Trophoblast cell (in vitro differentiated cells and primary cell): ENCODE data around the gene TPCN1.

ENCODE experiments used
- DNase-seq, 2 donors: peaks; one replicate each; pipeline ENCODE4 v3.0.0-alpha.2; 2016
- H2AFZ ChIP-seq: 2 replicates; pipeline ENCODE4 v1.6.1; 2013; ENCODE audit warnings: low read length, moderate library complexity, mild to moderate bottlenecking; ENCODE audit not compliant: insufficient read depth, poor library complexity
- H2AK5ac ChIP-seq: 2 replicates; pipeline ENCODE4 v1.6.1; 2013; ENCODE audit warnings: mild to moderate bottlenecking, low read length
- H2BK120ac ChIP-seq: 2 replicates; pipeline ENCODE4 v1.6.1; 2013; ENCODE audit warnings: low read length, mild to moderate bottlenecking, moderate library complexity; ENCODE audit not compliant: insufficient read depth, poor library complexity
- H2BK12ac ChIP-seq: 2 replicates; pipeline ENCODE4 v1.6.1; 2013; ENCODE audit warnings: mild to moderate bottlenecking, low read length, moderate library complexity
- H2BK5ac ChIP-seq: 2 replicates; pipeline ENCODE4 v1.6.1; 2013; ENCODE audit warnings: low read length, low read depth, moderate library complexity, mild to moderate bottlenecking; ENCODE audit not compliant: poor library complexity
- H3K14ac ChIP-seq: 2 replicates; pipeline ENCODE4 v1.6.1; 2013; ENCODE audit warnings: mild to moderate bottlenecking, low read length
- H3K18ac ChIP-seq: 2 replicates; pipeline ENCODE4 v1.6.1; 2013; ENCODE audit warnings: mild to moderate bottlenecking, low read length
- H3K23ac ChIP-seq: 2 replicates; pipeline ENCODE4 v1.6.1; 2013; ENCODE audit warnings: low read length
- H3K27ac ChIP-seq: 2 replicates; pipeline ENCODE4 v1.5.1; 2013; ENCODE audit warnings: low read depth, mild to moderate bottlenecking, inconsistent platforms, low read length, moderate library complexity
- H3K27me3 ChIP-seq: 2 replicates; pipeline ENCODE4 v1.6.1; 2013; ENCODE audit warnings: inconsistent platforms, mild to moderate bottlenecking, low read length, moderate library complexity; ENCODE audit not compliant: insufficient read depth
- H3K36me3 ChIP-seq, 2 experiments: 1 replicate in 1 of 2; 2 replicates in 1 of 2; pipeline ENCODE4 v1.6.1; 2013; ENCODE audit warnings: low read length in 2 of 2, mild to moderate bottlenecking in 2 of 2, moderate library complexity in 1 of 2; ENCODE audit not compliant: insufficient read depth in 2 of 2, control insufficient read depth in 1 of 2
- H3K4ac ChIP-seq: 2 replicates; pipeline ENCODE4 v1.6.1; 2013; ENCODE audit warnings: low read depth, mild to moderate bottlenecking, low read length, moderate library complexity
- H3K4me1 ChIP-seq, 2 experiments: 1 replicate in 1 of 2; 2 replicates in 1 of 2; pipeline ENCODE4 v1.6.1; 2013; ENCODE audit warnings: low read length in 2 of 2, mild to moderate bottlenecking in 2 of 2, moderate library complexity in 1 of 2; ENCODE audit not compliant: insufficient read depth in 2 of 2, control insufficient read depth in 1 of 2
- H3K4me2 ChIP-seq: 2 replicates; pipeline ENCODE4 v1.6.1; 2013; ENCODE audit warnings: inconsistent platforms, mild to moderate bottlenecking, low read length, moderate library complexity
- H3K4me3 ChIP-seq: 2 replicates; pipeline ENCODE4 v1.5.1; 2013; ENCODE audit warnings: mild to moderate bottlenecking, low read depth, low read length, inconsistent platforms
- H3K79me1 ChIP-seq: one replicate; pipeline ENCODE4 v1.6.1; 2013; ENCODE audit warnings: low read length
- H3K79me2 ChIP-seq: 2 replicates; pipeline ENCODE4 v1.6.1; 2013; ENCODE audit warnings: low read length, mild to moderate bottlenecking; ENCODE audit not compliant: control insufficient read depth, insufficient read depth, poor library complexity
- H3K9ac ChIP-seq: 2 replicates; pipeline ENCODE4 v1.6.1; 2013; ENCODE audit warnings: mild to moderate bottlenecking, low read length
- H3K9me3 ChIP-seq: 2 replicates; pipeline ENCODE4 v1.6.1; 2013; ENCODE audit warnings: low read depth, mild to moderate bottlenecking, control low read depth, inconsistent platforms, low read length; ENCODE audit not compliant: insufficient read depth
- H4K12ac ChIP-seq: 2 replicates; pipeline ENCODE4 v1.6.1; 2013; ENCODE audit warnings: low read depth, mild to moderate bottlenecking, low read length, moderate library complexity
- H4K8ac ChIP-seq: 2 replicates; pipeline ENCODE4 v1.6.1; 2013; ENCODE audit warnings: low read depth, mild to moderate bottlenecking, low read length, moderate library complexity
- H4K91ac ChIP-seq: one replicate; pipeline ENCODE4 v1.6.1; 2013; ENCODE audit warnings: low read depth, mild to moderate bottlenecking, low read length, moderate library complexity
- WGBS: extraction: QIAGEN DNeasy Blood & Tissue Kit; methylation state at CpG from one replicate; pipeline ENCODE4 v1.1.7; 2013; ENCODE audit warnings: missing lambda C conversion rate; ENCODE audit not compliant: insufficient read length, insufficient coverage; ENCODE audit errors: extremely low coverage; 5-methylcytosine and 5-hydroxymethylcytosine counted together

TPCN1 gene

DNA sequence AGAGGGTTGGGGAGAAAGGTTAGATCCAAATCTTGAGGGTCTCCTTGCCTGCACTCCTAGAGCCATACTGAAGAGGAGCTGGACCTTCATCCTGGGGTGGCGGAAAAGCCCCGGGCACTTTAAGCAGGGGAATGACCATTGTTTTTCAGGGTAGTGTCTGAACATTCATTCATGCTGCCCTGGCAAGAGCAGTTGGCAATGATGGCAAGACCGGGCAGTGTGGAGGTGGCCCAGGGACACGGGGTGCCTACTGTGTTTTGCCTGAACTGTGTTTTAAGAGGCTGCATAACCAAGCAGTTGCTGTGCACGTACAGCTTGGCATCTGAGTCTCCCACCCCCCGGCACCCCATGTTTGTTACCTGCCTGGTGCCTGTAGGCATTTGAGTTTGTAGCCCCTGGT is 14.7 kb downstream of the TPCN1 start:
- Histone ChIP-seq H4K8ac (peak overlapping the region; percentile 23), H3K9ac (no peak overlapping the region), H4K12ac (no peak overlapping the region), H3K79me2 (peaks cover 6% of the 10 kb centered on the region), H2BK120ac (no peak overlapping the region), H3K4me2 (no peak overlapping the region), H3K18ac (peak overlapping the region; percentile 3), H2AK5ac (peak overlapping the region; percentile 35), H3K4ac (no peak overlapping the region), H3K27me3 (no peaks in the 10 kb centered on the region), H3K4me3 (no peak overlapping the region), H3K27ac (no peak overlapping the region), H2AFZ (no peak overlapping the region), H3K36me3 (peaks cover 10 to 14% of the 10 kb centered on the region in 2 experiments), H3K79me1 (peaks cover 27% of the 10 kb centered on the region), H2BK12ac (no peak overlapping the region), H3K23ac (no peak overlapping the region), H3K14ac (no peak overlapping the region), H4K91ac (peak overlapping the region; percentile 17), H3K4me1 (peaks cover 28 to 33% of the 10 kb centered on the region in 2 experiments), H2BK5ac (no peak overlapping the region), H3K9me3 (no peaks in the 10 kb centered on the region)
- no peak for DNase-seq
- WGBS: no CpG with 5 or more reads among the region's 6 CpGs

DNA sequence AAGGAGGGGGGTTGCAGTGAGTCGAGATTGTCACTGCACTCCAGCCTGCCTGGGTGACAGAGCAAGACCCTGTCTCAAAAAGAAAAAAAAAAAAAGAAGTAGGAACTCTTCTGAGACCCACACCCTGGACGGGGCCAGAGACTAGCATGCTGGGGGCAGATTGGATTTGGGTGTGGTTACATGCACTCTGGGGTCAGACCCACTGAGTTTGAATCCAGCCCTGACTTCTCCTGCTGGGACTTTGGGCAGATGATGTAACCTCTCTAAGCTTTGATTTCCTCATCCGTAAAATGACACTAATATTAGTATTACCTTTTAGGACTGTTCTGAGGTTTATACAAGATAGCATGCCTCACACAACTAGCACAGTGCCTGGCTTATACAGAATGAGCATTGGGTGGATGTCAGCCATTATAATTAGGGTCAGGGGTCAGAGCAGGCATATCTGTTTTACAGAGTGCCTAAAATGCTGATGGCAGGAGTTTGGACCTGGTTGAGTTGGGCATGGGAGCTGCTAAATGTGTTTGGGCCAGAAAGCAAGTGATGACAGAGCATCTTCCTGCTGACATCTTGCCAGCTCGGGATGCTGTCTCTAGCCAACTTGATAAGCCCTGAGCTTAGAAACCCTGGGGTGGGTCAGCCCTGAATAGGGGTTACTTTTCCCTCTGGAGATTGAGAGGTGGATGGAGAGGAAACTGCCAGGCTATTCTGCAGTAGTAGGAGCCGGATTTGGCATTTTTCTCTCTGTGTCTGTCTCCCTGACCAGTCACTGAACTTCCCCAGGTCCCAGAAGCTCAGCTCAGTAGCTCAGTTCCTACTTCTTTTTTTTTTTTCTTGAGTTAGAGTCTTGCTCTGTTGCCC is 15.5 kb downstream of the TPCN1 start:
- no peak overlapping the region for H3K4me3 ChIP-seq
- H3K14ac ChIP-seq: no peak overlapping the region
- H3K79me1 ChIP-seq: peaks cover 27% of the 10 kb centered on the region
- DNase-seq: no peak
- H3K27ac ChIP-seq: no peak overlapping the region
- peaks cover 7 to 13% of the 10 kb centered on the region in 2 experiments for H3K36me3 ChIP-seq
- no peak overlapping the region for H4K8ac ChIP-seq
- H4K12ac ChIP-seq: no peak overlapping the region
- H3K9ac ChIP-seq: no peak overlapping the region
- H3K18ac ChIP-seq: no peak overlapping the region
- H3K4me2 ChIP-seq: no peak overlapping the region
- H3K23ac ChIP-seq: no peak overlapping the region
- WGBS: no CpG with 5 or more reads among the region's 5 CpGs
- no peak overlapping the region for H3K4ac ChIP-seq
- H2BK12ac ChIP-seq: no peak overlapping the region
- peak overlapping the region; percentile 35 for H2AK5ac ChIP-seq
- no peaks in the 10 kb centered on the region for H3K27me3 ChIP-seq
- H4K91ac ChIP-seq: no peak overlapping the region
- no peaks in the 10 kb centered on the region for H3K9me3 ChIP-seq
- peaks cover 27 to 34% of the 10 kb centered on the region in 2 experiments for H3K4me1 ChIP-seq
- peaks cover 6% of the 10 kb centered on the region for H3K79me2 ChIP-seq
- no peak overlapping the region for H2BK120ac ChIP-seq
- H2AFZ ChIP-seq: no peak overlapping the region
- no peak overlapping the region for H2BK5ac ChIP-seq

DNA sequence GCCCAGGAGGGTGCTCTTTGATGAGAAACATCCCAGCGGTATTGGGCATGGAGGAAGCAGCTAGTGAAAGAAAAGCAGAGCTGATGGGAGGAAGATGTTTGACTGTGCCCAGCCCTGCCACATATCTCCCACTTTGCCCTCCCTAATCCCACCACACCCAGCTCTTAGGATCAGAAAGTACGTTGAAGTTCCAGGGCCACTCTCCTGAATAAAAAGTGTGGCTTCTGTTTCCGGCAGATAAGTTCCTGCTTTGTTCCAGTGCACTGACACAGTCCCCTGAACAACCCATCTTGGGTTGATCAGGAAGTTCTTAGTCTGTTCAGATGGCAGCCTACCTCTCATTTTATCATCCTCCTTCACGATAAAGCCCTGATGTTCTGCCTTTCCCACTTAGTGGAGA is 16.5 kb downstream of the TPCN1 start:
- H2AFZ ChIP-seq: no peak overlapping the region
- H4K8ac ChIP-seq: no peak overlapping the region
- H3K79me2 ChIP-seq: no peaks in the 10 kb centered on the region
- H3K14ac ChIP-seq: no peak overlapping the region
- H3K27ac ChIP-seq: no peak overlapping the region
- H3K18ac ChIP-seq: no peak overlapping the region
- peaks cover 23 to 28% of the 10 kb centered on the region in 2 experiments for H3K4me1 ChIP-seq
- no peak overlapping the region for H2AK5ac ChIP-seq
- H4K12ac ChIP-seq: no peak overlapping the region
- no peaks in the 10 kb centered on the region for H3K27me3 ChIP-seq
- H2BK5ac ChIP-seq: no peak overlapping the region
- H3K4me2 ChIP-seq: no peak overlapping the region
- H2BK12ac ChIP-seq: peak overlapping the region; percentile 27
- no CpG with 5 or more reads among the region's 4 CpGs for WGBS
- H3K36me3 ChIP-seq: peaks cover 3 to 5% of the 10 kb centered on the region in 2 experiments
- no peak overlapping the region for H4K91ac ChIP-seq
- no peak overlapping the region for H3K9ac ChIP-seq
- no peak overlapping the region for H2BK120ac ChIP-seq
- no peaks in the 10 kb centered on the region for H3K9me3 ChIP-seq
- no peak overlapping the region for H3K4me3 ChIP-seq
- DNase-seq: no peak
- H3K23ac ChIP-seq: no peak overlapping the region
- H3K79me1 ChIP-seq: peaks cover 22% of the 10 kb centered on the region
- H3K4ac ChIP-seq: no peak overlapping the region

DNA sequence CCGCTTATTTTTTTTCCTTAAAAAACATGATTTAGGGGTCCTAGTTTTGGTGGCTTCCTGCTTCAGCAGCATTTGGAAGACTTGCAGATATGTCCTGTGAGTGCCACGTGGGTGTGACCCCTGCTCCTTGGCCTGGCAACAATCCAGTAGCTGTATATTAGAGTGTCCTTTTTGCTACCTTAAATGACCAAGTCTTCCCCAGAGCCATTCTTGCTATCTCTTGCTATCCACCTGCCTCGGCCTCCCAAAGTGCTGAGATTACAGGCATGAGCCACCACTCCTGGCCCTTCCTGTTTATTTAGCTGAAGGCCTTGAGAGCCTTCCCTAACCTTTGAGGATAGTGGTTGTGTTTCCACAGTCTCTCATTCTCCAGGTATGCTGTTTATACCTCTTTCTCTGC is 17.0 kb downstream of the TPCN1 start:
- Histone ChIP-seq H3K4ac (no peak overlapping the region), H3K79me1 (peaks cover 18% of the 10 kb centered on the region), H4K91ac (no peak overlapping the region), H4K8ac (no peak overlapping the region), H3K4me2 (no peak overlapping the region), H2AK5ac (no peak overlapping the region), H4K12ac (no peak overlapping the region), H3K4me3 (no peak overlapping the region), H3K27ac (no peak overlapping the region), H3K4me1 (peaks cover 17 to 22% of the 10 kb centered on the region in 2 experiments), H2BK5ac (no peak overlapping the region), H3K18ac (no peak overlapping the region), H3K14ac (no peak overlapping the region), H3K9ac (no peak overlapping the region), H3K79me2 (no peaks in the 10 kb centered on the region), H2AFZ (no peak overlapping the region), H3K36me3 (peaks cover under 1 to 2% of the 10 kb centered on the region in 2 experiments), H3K27me3 (no peaks in the 10 kb centered on the region), H2BK12ac (peak overlapping the region; percentile 10), H3K9me3 (no peaks in the 10 kb centered on the region), H3K23ac (no peak overlapping the region), H2BK120ac (no peak overlapping the region)
- no peak for DNase-seq
- no CpG with 5 or more reads among the region's 3 CpGs for WGBS
